ENCODE measurements around the gene AOPEP. TPM values are rescaled to one million over a fixed set of nuclear protein-coding genes. Genes with fewer than 3 reads are reported as not detected.

Gene AOPEP
- total RNA-seq, 6 experiments from 2014 or later: 36.6 to 110 (median 63.3) TPM

DNA sequence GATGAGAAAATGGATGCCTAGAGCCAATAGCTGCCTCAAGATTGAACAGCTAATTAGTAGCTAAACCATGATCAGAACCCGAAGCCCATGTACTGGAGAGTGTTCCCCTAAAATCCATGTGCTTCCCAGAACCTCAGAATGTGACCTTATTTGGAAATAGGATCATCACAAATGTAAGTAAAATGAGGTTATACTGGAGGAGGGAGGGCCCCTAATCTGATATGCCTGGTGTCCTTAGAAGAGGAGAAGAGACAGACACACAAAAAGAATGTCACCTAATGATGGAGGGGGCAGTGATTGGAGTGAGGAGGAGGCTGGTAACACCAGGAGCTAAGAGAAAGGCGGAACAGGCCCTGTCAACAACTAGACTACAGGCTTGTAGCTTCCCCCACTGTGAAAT lies 45.9 kb upstream of the AOPEP start:
- no peak for TF ChIP-seq CTCF (IDR thresholded peaks at IDR 0.05)
- no peak for TF ChIP-seq POLR2A (IDR thresholded peaks at IDR 0.05)
- WGBS (ENCODE audit: insufficient coverage, low coverage, low lambda C conversion rate, missing lambda C conversion rate): 58% methylated on average over 2 of the region's 2 CpGs
- Histone ChIP-seq H3K27me3 (no peaks in the 10 kb centered on the region), H3K9me3 (no peaks in the 10 kb centered on the region), H3K27ac (no peak overlapping the region), H3K4me3 (no peak overlapping the region), H3K36me3 (no peaks in the 10 kb centered on the region), H3K4me1 (peaks cover 0 to 3% (median 0%) of the 10 kb centered on the region in 4 donors)
- intact Hi-C loops (cut with DNase I): no loop called here
- ATAC-seq (no peak), DNase-seq (no peak)

DNA sequence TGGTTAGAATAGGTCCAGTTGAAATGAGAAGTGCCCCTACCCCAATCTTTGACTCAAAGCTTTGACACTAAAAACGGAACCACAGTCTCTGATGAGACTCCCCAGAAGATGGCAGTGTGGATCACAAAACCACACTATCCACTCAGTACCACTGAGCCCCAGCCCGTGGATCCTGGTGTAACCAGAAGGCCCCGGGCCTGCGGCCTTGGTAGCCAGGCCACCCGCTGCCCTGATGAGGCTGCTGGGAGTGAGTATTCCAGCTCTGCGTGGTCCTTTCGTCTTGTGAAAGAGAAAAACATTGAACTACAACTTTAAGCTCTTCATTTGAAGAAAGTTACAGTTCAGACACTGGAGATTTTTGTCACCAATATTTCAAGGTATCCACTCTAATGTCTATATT lies 45.0 kb upstream of the AOPEP start:
- Histone ChIP-seq H3K4me1 (peaks cover 0 to 10% (median 0%) of the 10 kb centered on the region in 4 donors), H3K27ac (peak overlapping the region in 1 of 3 donors; percentile 26), H3K27me3 (no peaks in the 10 kb centered on the region), H3K9me3 (no peaks in the 10 kb centered on the region), H3K4me3 (no peak overlapping the region), H3K36me3 (no peaks in the 10 kb centered on the region)
- DNase-seq (peak; percentile 76 to 81 (median 79)), ATAC-seq (peak; percentile 98 to 99 (median 98))
- TF ChIP-seq CTCF (IDR thresholded peaks at IDR 0.05) (peak; percentile 68 to 82 (median 74)), POLR2A (IDR thresholded peaks at IDR 0.05) (no peak)
- intact Hi-C loops (cut with DNase I): no loop called here
- 0% methylated on average over 7 of the region's 7 CpGs for WGBS (ENCODE audit: insufficient coverage, low coverage, low lambda C conversion rate, missing lambda C conversion rate)

DNA sequence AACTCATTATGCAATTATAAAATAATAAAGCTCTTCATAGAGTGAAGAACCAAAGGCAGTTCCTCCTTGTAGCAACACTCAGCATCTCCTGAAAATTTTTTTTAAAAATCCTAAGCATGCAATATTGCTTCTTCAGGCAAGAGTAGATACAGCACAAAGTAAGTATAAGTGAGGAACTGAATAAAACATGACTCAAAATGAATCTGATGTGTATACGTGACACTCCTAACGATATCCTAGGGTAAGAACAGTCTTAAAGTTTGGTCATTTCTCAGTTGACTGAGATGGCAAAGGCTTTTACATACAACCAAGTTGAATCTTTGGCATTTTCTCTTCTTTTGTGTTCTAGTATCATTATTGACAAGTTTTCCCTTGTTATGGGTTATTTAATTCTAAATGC lies 41.1 kb upstream of the AOPEP start:
- H3K27ac ChIP-seq: no peak overlapping the region
- no peaks in the 10 kb centered on the region for H3K9me3 ChIP-seq
- TF ChIP-seq CTCF (IDR thresholded peaks at IDR 0.05) (no peak), POLR2A (IDR thresholded peaks at IDR 0.05) (no peak)
- intact Hi-C loops (cut with DNase I): no loop called here
- H3K27me3 ChIP-seq: no peaks in the 10 kb centered on the region
- no peaks in the 10 kb centered on the region for H3K36me3 ChIP-seq
- peaks cover 0 to 10% (median 0%) of the 10 kb centered on the region in 4 donors for H3K4me1 ChIP-seq
- no peak overlapping the region for H3K4me3 ChIP-seq
- 89% methylated on average over 2 of the region's 2 CpGs for WGBS (ENCODE audit: insufficient coverage, low coverage, low lambda C conversion rate, missing lambda C conversion rate)
- DNase-seq: no peak
- ATAC-seq: no peak

GRCh38 chr9:94687451-94687850 lies 39.0 kb upstream of the AOPEP start:
- H3K27ac ChIP-seq: peak overlapping the region in 1 of 3 donors; percentile 64
- no peaks in the 10 kb centered on the region for H3K9me3 ChIP-seq
- no peak overlapping the region for H3K4me3 ChIP-seq
- H3K36me3 ChIP-seq: no peaks in the 10 kb centered on the region
- DNase-seq (no peak), ATAC-seq (peak in 2 of 4 donors; percentile 8 to 20)
- TF ChIP-seq CTCF (IDR thresholded peaks at IDR 0.05): no peak
- TF ChIP-seq POLR2A (IDR thresholded peaks at IDR 0.05): no peak
- H3K27me3 ChIP-seq: no peaks in the 10 kb centered on the region
- intact Hi-C loops (cut with DNase I): no loop called here
- H3K4me1 ChIP-seq: peaks cover 0 to 8% (median 0%) of the 10 kb centered on the region in 4 donors
- 54% methylated on average over 2 of the region's 2 CpGs for WGBS (ENCODE audit: insufficient coverage, low coverage, low lambda C conversion rate, missing lambda C conversion rate)

- no peaks in the 10 kb centered on the region for H3K9me3 ChIP-seq
- ATAC-seq (no peak), DNase-seq (peak in 1 of 3 donors; percentile 21)
- H3K4me1 ChIP-seq: peaks cover 0 to 14% (median 4%) of the 10 kb centered on the region in 4 donors
- no peaks in the 10 kb centered on the region for H3K27me3 ChIP-seq
- no peak for TF ChIP-seq CTCF (IDR thresholded peaks at IDR 0.05)
- TF ChIP-seq POLR2A (IDR thresholded peaks at IDR 0.05): no peak
- intact Hi-C loops (cut with DNase I): loop anchor here in 1 of 2 donors (10.0 kb wide), 1 partner anchor 84 kb away; no protein-coding TSS in a partner anchor
- H3K36me3 ChIP-seq: no peaks in the 10 kb centered on the region
- no peak overlapping the region for H3K4me3 ChIP-seq
- 77% methylated on average over 9 of the region's 9 CpGs for WGBS (ENCODE audit: insufficient coverage, low coverage, low lambda C conversion rate, missing lambda C conversion rate)
- no peak overlapping the region for H3K27ac ChIP-seq
These were observed 36.2 kb upstream of the AOPEP start for GRCh38 chr9:94690344-94690743.
